K562 (cell line): Measurements from ENCODE around the gene FBRS.

Source experiments
- MBD2 ChIP-seq: sonication (generic); IDR thresholded peaks from 2 replicates; pipeline ENCODE4 v1.6.1; 2016; ENCODE audit warnings: low read depth, borderline replicate concordance
- POLR2AphosphoS5 ChIP-seq: IDR thresholded peaks from 2 replicates; pipeline ENCODE4 v1.6.1; 2011; ENCODE audit warnings: mild to moderate bottlenecking, low read depth, low read length, moderate library complexity; ENCODE audit not compliant: control insufficient read depth, insufficient read depth
- ZNF384 ChIP-seq: IDR thresholded peaks from 2 replicates; pipeline ENCODE4 v1.6.1; 2012; ENCODE audit warnings: low read depth, low read length, improper control_type of control experiment

GRCh38 chr16:30667361-30667905 is 9.2 kb downstream of the FBRS start:
- TF ChIP-seq ZNF384, result no peak
- TF ChIP-seq POLR2AphosphoS5, result no peak
- TF ChIP-seq MBD2, result no peak
